Activated T-cell treated with anti-CD3 and anti-CD28 coated beads, Interleukin-2, amount 50 U/mL, for 48 hours (primary cell): ENCODE results near the gene FZR1.

Source experiments
- DNase-seq, 2 experiments: peaks; one replicate each; pipeline ENCODE4 v3.0.0-alpha.2; 2020

FZR1 gene

GRCh38 chr19:3533563-3534216, 27.6 kb downstream of the FZR1 start:
- DNase-seq: no peak

- no peak for DNase-seq
These were observed 28.5 kb downstream of the FZR1 start for GRCh38 chr19:3534375-3535234.

GRCh38 chr19:3535235-3535535, 29.1 kb downstream of the FZR1 start:
- no peak for DNase-seq

- no peak for DNase-seq
These were observed 29.5 kb downstream of the FZR1 start for GRCh38 chr19:3535563-3535965.

GRCh38 chr19:3535981-3536380, 29.9 kb downstream of the FZR1 start:
- DNase-seq: no peak

GRCh38 chr19:3536429-3537100, 30.5 kb downstream of the FZR1 start:
- no peak for DNase-seq

GRCh38 chr19:3537101-3537437, 31.0 kb downstream of the FZR1 start:
- no peak for DNase-seq

- DNase-seq: no peak
These were observed 31.5 kb downstream of the FZR1 start for GRCh38 chr19:3537438-3538240.

- DNase-seq: no peak
These were observed 32.3 kb downstream of the FZR1 start for GRCh38 chr19:3538258-3538929.

GRCh38 chr19:3538965-3539755, 33.0 kb downstream of the FZR1 start, which contains the start of gene TEKTIP1:
TSS of gene TEKTIP1 (plus strand) at chr19:3539174. CDS start at chr19:3539178, 4 bp downstream.
- DNase-seq: no peak

- DNase-seq: no peak
These were observed 33.6 kb downstream of the FZR1 start for GRCh38 chr19:3539756-3540118.

- DNase-seq: no peak
These were observed 37.3 kb downstream of the FZR1 start for GRCh38 chr19:3543150-3544057.

GRCh38 chr19:3544058-3544376, 37.9 kb downstream of the FZR1 start:
- DNase-seq: no peak

GRCh38 chr19:3544742-3545668, 38.9 kb downstream of the FZR1 start:
- DNase-seq: peak; percentile 92 to 94

- DNase-seq: no peak
These were observed 39.5 kb downstream of the FZR1 start for GRCh38 chr19:3545669-3546034.

- no peak for DNase-seq
These were observed 40.0 kb downstream of the FZR1 start for GRCh38 chr19:3546119-3546518.

GRCh38 chr19:3547301-3547731, 41.2 kb downstream of the FZR1 start:
- peak; percentile 64 to 68 for DNase-seq

GRCh38 chr19:3547767-3548282, 41.7 kb downstream of the FZR1 start:
- DNase-seq: no peak

GRCh38 chr19:3548606-3549005, 42.5 kb downstream of the FZR1 start:
- no peak for DNase-seq
